HL-60 (cell line): ENCODE results near the gene SPSB4.

Experiments used
- GABPA ChIP-seq: IDR thresholded peaks from 2 replicates; pipeline ENCODE4 v1.6.1; 2012; ENCODE audit warnings: low read depth
- POLR2AphosphoS5 ChIP-seq: IDR thresholded peaks from 2 replicates; pipeline ENCODE4 v1.6.1; 2012; ENCODE audit warnings: low read depth
- SPI1 ChIP-seq: IDR thresholded peaks from 2 replicates; pipeline ENCODE4 v1.6.1; 2012; ENCODE audit warnings: low read depth, mild to moderate bottlenecking, borderline replicate concordance
- TF ChIP-seq, protein P1 (sequence below): IDR thresholded peaks from one replicate; pipeline ENCODE4 v1.5.1; 2011; ENCODE audit warnings: low read length, control low read depth, inconsistent platforms; ENCODE audit not compliant: insufficient read depth

DNA sequence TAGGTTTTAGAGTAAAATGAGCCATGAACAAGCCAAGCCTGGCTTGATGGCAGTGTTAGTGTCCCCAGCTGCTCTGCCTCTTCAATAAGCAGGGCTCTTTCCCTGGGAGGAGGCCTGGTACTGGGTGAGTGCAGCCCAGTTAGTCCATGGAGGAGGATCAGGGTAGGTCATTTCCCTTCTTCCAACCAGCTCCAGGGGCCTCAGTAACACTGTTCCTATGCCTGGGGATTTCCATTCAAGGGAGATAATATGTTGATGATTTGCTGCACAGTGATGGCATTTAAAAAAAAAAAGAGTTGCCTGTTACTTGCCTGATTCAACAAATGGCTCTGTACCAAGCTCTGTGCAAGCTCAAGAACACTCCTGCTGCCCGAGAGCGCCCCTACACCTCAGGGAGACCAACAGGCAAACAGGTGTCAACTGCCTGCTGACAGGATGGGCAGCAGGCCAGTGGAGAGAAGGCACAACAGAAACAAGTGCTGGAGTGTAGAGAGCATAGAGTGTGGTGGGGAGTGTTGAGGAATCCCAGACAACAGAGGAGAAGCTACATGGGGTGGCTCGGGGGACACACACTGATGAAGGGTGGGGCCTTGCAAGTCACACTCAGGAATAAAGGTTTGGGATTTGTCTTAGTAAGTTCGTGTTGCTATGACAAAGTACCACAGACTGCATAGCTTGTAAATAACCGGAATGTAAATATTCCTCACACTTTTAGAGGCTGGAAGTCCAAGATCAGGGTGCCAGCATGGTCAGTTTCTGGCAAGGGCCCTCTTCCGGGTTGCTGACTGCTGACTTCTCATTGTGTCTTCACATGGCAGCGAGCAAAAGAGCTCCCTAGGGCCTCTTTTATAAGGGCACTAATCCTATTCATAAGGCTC is 101.9 kb downstream of the SPSB4 start:
- TF ChIP-seq, protein P1, sequence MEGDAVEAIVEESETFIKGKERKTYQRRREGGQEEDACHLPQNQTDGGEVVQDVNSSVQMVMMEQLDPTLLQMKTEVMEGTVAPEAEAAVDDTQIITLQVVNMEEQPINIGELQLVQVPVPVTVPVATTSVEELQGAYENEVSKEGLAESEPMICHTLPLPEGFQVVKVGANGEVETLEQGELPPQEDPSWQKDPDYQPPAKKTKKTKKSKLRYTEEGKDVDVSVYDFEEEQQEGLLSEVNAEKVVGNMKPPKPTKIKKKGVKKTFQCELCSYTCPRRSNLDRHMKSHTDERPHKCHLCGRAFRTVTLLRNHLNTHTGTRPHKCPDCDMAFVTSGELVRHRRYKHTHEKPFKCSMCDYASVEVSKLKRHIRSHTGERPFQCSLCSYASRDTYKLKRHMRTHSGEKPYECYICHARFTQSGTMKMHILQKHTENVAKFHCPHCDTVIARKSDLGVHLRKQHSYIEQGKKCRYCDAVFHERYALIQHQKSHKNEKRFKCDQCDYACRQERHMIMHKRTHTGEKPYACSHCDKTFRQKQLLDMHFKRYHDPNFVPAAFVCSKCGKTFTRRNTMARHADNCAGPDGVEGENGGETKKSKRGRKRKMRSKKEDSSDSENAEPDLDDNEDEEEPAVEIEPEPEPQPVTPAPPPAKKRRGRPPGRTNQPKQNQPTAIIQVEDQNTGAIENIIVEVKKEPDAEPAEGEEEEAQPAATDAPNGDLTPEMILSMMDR: no peak
- TF ChIP-seq POLR2AphosphoS5 (no peak), SPI1 (no peak), GABPA (no peak)
